SJSA1 (cell line): ENCODE measurements around the gene ADGRB2. TPM values are rescaled to one million over a fixed set of nuclear protein-coding genes. Genes with fewer than 3 reads are reported as not detected.

Experiments
- total RNA-seq: library from RNA; depleted of rRNA; stranded (reverse); fragments of >200 nt; shearing (Covaris generic); gene quantifications from 2 replicates; pipeline ENCODE4 v1.2.3, GENCODE V29; 2014; rRNA removed

ADGRB2 gene
- total RNA-seq, 1 experiment from 2014 or later = 15.4 TPM

Other genes starting within 250 kb of the ADGRB2 start
- 14.9 and 25.9 TPM in 2 replicates for gene TINAGL1, start 187.8 kb downstream of the ADGRB2 start, total RNA-seq
- not detected in 2 replicates for gene HCRTR1, start 146.7 kb downstream of the ADGRB2 start, total RNA-seq
- gene PEF1, start 119.5 kb downstream of the ADGRB2 start, total RNA-seq = 68.6 and 76.2 TPM in 2 replicates
- gene COL16A1, start 60.3 kb downstream of the ADGRB2 start, total RNA-seq = 365 and 404 TPM in 2 replicates
- gene SPOCD1, start 51.7 kb upstream of the ADGRB2 start, total RNA-seq = 40.3 and 64.0 TPM in 2 replicates
- gene PTP4A2, start 174.0 kb upstream of the ADGRB2 start, total RNA-seq = 287 and 325 TPM in 2 replicates
- 61.1 and 74.6 TPM in 2 replicates for gene KHDRBS1, start 249.5 kb upstream of the ADGRB2 start, total RNA-seq